HEK293 (cell line): ENCODE data around the gene NRSN2.

ENCODE experiments used
- CTCF ChIA-PET: fragments of 350-600 bp; formaldehyde crosslinking; extraction: SDS; loops from one replicate; lab custom pipeline; 2021; ENCODE audit warnings: antibody characterized with exemption; lab: Yijun Ruan, JAX
- POLR2A ChIA-PET: fragments of 300-600 bp; formaldehyde crosslinking; extraction: SDS; loops from one replicate; lab custom pipeline; 2020; ENCODE audit warnings: antibody characterized with exemption, inconsistent platforms; lab: Yijun Ruan, JAX
- H3K27ac ChIP-seq: fragments of 200-500 bp; sonication (Bioruptor generic); 2 replicates; pipeline ENCODE4 v1.5.1; 2014; ENCODE audit warnings: low read depth, low read length, control low read depth, inconsistent platforms; ENCODE audit errors: extremely low read depth
- H3K36me3 ChIP-seq, 2 experiments: fragments of 200-500 bp in 1 of 2; sonication (Bioruptor generic) in 1 of 2; 1 replicate in 1 of 2; 2 replicates in 1 of 2; pipeline ENCODE4 v1.5.1; 2014 to 2017; ENCODE audit warnings: inconsistent platforms in 2 of 2, low read length in 2 of 2; ENCODE audit not compliant: control insufficient read depth in 2 of 2, insufficient read depth in 1 of 2
- H3K4me1 ChIP-seq: fragments of 200-500 bp; sonication (Bioruptor generic); 2 replicates; pipeline ENCODE4 v1.5.1; 2014; ENCODE audit warnings: mild to moderate bottlenecking, low read length, inconsistent platforms; ENCODE audit not compliant: control insufficient read depth, insufficient read depth
- H3K4me3 ChIP-seq: 2 replicates; pipeline ENCODE4 v1.5.1; 2011; ENCODE audit warnings: low read depth, mild to moderate bottlenecking, control low read depth, low read length, moderate library complexity
- H3K9me3 ChIP-seq: fragments of 200-500 bp; sonication (Bioruptor generic); 2 replicates; pipeline ENCODE4 v1.5.1; 2014; ENCODE audit warnings: low read depth, low read length, inconsistent platforms; ENCODE audit not compliant: control insufficient read depth, insufficient read depth
- KLF10 ChIP-seq: fragments of 450-650 bp; IDR thresholded peaks from 2 replicates; pipeline ENCODE4 v1.5.1; 2018; ENCODE audit warnings: missing biosample characterization, mild to moderate bottlenecking, missing genetic modification characterization
- RBAK ChIP-seq: fragments of 450-650 bp; formaldehyde crosslinking; IDR thresholded peaks from 2 replicates; pipeline ENCODE4 v1.5.1; 2016; ENCODE audit warnings: missing biosample characterization, missing genetic modification characterization
- SP7 ChIP-seq: fragments of 450-650 bp; formaldehyde crosslinking; IDR thresholded peaks from 2 replicates; pipeline ENCODE4 v1.5.1; 2016; ENCODE audit warnings: missing biosample characterization, missing genetic modification characterization
- TRIM28 ChIP-seq: IDR thresholded peaks from 2 replicates; pipeline ENCODE4 v1.6.1; 2011; ENCODE audit warnings: low read length, control low read depth, borderline replicate concordance
- YY1 ChIP-seq: fragments of 450-650 bp; formaldehyde crosslinking; IDR thresholded peaks from 2 replicates; pipeline ENCODE4 v1.5.1; 2018; ENCODE audit warnings: missing biosample characterization, missing genetic modification characterization
- ZBTB1 ChIP-seq: fragments of 450-650 bp; formaldehyde crosslinking; IDR thresholded peaks from 2 replicates; pipeline ENCODE4 v1.5.1; 2016; ENCODE audit warnings: missing biosample characterization, missing genetic modification characterization
- ZBTB11 ChIP-seq: fragments of 450-650 bp; formaldehyde crosslinking; conservative IDR thresholded peaks from 2 replicates; pipeline ENCODE4 v1.5.1; 2016; ENCODE audit warnings: low read depth, missing biosample characterization, missing genetic modification characterization
- ZIC2 ChIP-seq: fragments of 450-650 bp; formaldehyde crosslinking; IDR thresholded peaks from 2 replicates; pipeline ENCODE4 v1.5.1; 2016; ENCODE audit warnings: missing biosample characterization, missing genetic modification characterization
- ZNF16 ChIP-seq: fragments of 450-650 bp; formaldehyde crosslinking; IDR thresholded peaks from 2 replicates; pipeline ENCODE4 v1.5.1; 2016; ENCODE audit warnings: low read depth, missing biosample characterization, missing genetic modification characterization
- ZNF19 ChIP-seq: fragments of 450-650 bp; formaldehyde crosslinking; IDR thresholded peaks from 2 replicates; pipeline ENCODE4; 2016; ENCODE audit warnings: missing biosample characterization, missing genetic modification characterization, low read depth
- ZNF239 ChIP-seq: fragments of 450-650 bp; formaldehyde crosslinking; IDR thresholded peaks from 2 replicates; pipeline ENCODE4 v1.5.1; 2016; ENCODE audit warnings: missing biosample characterization, missing genetic modification characterization
- ZNF266 ChIP-seq: fragments of 450-650 bp; formaldehyde crosslinking; IDR thresholded peaks from 2 replicates; pipeline ENCODE4 v1.5.1; 2016; ENCODE audit warnings: missing biosample characterization, missing genetic modification characterization, low read depth
- ZNF335 ChIP-seq: fragments of 450-650 bp; formaldehyde crosslinking; conservative IDR thresholded peaks from 2 replicates; pipeline ENCODE4 v1.5.1; 2016; ENCODE audit warnings: missing biosample characterization, missing genetic modification characterization
- ZNF354C ChIP-seq: fragments of 450-650 bp; formaldehyde crosslinking; IDR thresholded peaks from 2 replicates; pipeline ENCODE4 v1.5.1; 2016; ENCODE audit warnings: missing biosample characterization, missing genetic modification characterization, low read depth, borderline replicate concordance
- ZNF501 ChIP-seq: fragments of 450-650 bp; formaldehyde crosslinking; IDR thresholded peaks from 2 replicates; pipeline ENCODE4 v1.5.1; 2016; ENCODE audit warnings: missing biosample characterization, missing genetic modification characterization
- ZNF585B ChIP-seq: fragments of 450-650 bp; formaldehyde crosslinking; IDR thresholded peaks from 2 replicates; pipeline ENCODE4 v1.5.1; 2016; ENCODE audit warnings: missing biosample characterization, missing genetic modification characterization
- ZNF600 ChIP-seq: fragments of 450-650 bp; formaldehyde crosslinking; IDR thresholded peaks from 2 replicates; pipeline ENCODE4 v1.5.1; 2016; ENCODE audit warnings: missing biosample characterization, missing genetic modification characterization
- ZNF692 ChIP-seq: fragments of 450-650 bp; formaldehyde crosslinking; IDR thresholded peaks from 2 replicates; pipeline ENCODE4 v1.5.1; 2016; ENCODE audit warnings: missing biosample characterization, missing genetic modification characterization
- ZSCAN16 ChIP-seq: fragments of 450-650 bp; formaldehyde crosslinking; IDR thresholded peaks from 2 replicates; pipeline ENCODE4 v1.5.1; 2016; ENCODE audit warnings: missing biosample characterization, missing genetic modification characterization
- ZXDB ChIP-seq: fragments of 450-650 bp; formaldehyde crosslinking; IDR thresholded peaks from 2 replicates; pipeline ENCODE4 v1.5.1; 2016; ENCODE audit warnings: missing biosample characterization, missing genetic modification characterization
- TF ChIP-seq, protein P1 (sequence below): fragments of 450-650 bp; formaldehyde crosslinking; IDR thresholded peaks from 2 replicates; pipeline ENCODE4 v1.5.1; 2016; ENCODE audit warnings: missing biosample characterization, missing genetic modification characterization
- TF ChIP-seq, protein P2 (sequence below): fragments of 450-650 bp; formaldehyde crosslinking; IDR thresholded peaks from 2 replicates; pipeline ENCODE4 v1.5.1; 2016; ENCODE audit warnings: missing biosample characterization, missing genetic modification characterization

Gene NRSN2

GRCh38 chr20:297925-298775, 48.8 kb upstream of the NRSN2 start (continued):
- TF ChIP-seq ZIC2 (tag by site-specific recombination) (no peak), ZNF19 (no peak), ZNF266 (tag by site-specific recombination) (no peak), ZNF335 (peak; percentile 82), ZNF501 (tag by site-specific recombination) (no peak), ZNF585B (tag by site-specific recombination) (no peak), ZBTB11 (tag by site-specific recombination) (peak; percentile 46), ZNF692 (tag by site-specific recombination) (no peak)

DNA sequence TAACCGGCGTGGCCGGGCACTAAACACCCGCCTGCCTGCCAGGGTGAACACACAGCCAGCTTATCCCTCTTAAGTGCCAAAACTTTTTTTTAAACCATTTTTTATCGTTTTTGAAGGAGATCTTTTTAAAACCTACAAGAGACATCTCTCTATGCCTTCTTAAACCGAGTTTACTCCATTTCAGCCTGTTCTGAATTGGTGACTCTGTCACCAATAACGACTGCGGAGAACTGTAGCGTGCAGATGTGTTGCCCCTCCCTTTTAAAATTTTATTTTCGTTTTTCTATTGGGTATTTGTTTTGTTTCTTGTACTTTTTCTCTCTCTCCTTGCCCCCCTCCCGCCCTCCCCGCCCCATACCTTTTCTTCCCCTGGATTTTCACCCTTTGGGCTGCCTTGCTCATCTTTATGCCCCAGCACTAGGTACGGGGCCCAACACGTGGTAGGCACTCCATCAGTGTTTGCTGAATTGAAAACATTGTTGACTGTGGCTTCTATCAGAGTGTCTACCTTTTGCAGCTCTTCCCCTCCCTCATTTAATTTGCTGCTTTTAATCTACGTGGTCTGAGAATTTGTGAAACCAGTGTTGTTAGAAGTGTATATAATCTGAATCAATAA, 48.0 kb upstream of the NRSN2 start:
- TF ChIP-seq, protein P1, sequence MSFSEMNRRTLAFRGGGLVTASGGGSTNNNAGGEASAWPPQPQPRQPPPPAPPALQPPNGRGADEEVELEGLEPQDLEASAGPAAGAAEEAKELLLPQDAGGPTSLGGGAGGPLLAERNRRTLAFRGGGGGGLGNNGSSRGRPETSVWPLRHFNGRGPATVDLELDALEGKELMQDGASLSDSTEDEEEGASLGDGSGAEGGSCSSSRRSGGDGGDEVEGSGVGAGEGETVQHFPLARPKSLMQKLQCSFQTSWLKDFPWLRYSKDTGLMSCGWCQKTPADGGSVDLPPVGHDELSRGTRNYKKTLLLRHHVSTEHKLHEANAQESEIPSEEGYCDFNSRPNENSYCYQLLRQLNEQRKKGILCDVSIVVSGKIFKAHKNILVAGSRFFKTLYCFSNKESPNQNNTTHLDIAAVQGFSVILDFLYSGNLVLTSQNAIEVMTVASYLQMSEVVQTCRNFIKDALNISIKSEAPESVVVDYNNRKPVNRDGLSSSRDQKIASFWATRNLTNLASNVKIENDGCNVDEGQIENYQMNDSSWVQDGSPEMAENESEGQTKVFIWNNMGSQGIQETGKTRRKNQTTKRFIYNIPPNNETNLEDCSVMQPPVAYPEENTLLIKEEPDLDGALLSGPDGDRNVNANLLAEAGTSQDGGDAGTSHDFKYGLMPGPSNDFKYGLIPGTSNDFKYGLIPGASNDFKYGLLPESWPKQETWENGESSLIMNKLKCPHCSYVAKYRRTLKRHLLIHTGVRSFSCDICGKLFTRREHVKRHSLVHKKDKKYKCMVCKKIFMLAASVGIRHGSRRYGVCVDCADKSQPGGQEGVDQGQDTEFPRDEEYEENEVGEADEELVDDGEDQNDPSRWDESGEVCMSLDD (tag by site-specific recombination) = no peak
- Histone ChIP-seq H3K27ac (peak overlapping the region; percentile 98; the same call in 1 of the 2 replicates), H3K4me3 (peak overlapping the region; percentile 53), H3K36me3 (peaks cover 0 to 15% of the 10 kb centered on the region in 2 experiments; a peak in 1 of 3 replicates), H3K4me1 (peaks cover 27% of the 10 kb centered on the region), H3K9me3 (no peaks in the 10 kb centered on the region)
- ChIA-PET CTCF (interaction anchor here (0.5 to 4.1 kb wide), 6 partner anchors 22 to 420 kb away, joined by 3 to 21 read pairs (median 4); partner anchors contain the start of gene SOX12), POLR2A (interaction anchor here (0.6 to 6.2 kb wide), 6 partner anchors 10 to 244 kb away, joined by 3 to 74 read pairs (median 3); partner anchors contain the start of genes NRSN2 and SOX12)

- Histone ChIP-seq H3K4me1 (peaks cover 27% of the 10 kb centered on the region), H3K27ac (peak overlapping the region; percentile 32; the same call in 1 of the 2 replicates), H3K4me3 (no peak overlapping the region), H3K36me3 (peaks cover 0 to 15% of the 10 kb centered on the region in 2 experiments; a peak in 1 of 3 replicates), H3K9me3 (no peaks in the 10 kb centered on the region)
- POLR2A ChIA-PET = interaction anchor here (1.7 to 6.2 kb wide), 4 partner anchors 11 to 47 kb away, joined by 7 to 74 read pairs (median 8); partner anchors contain the start of gene SOX12
- CTCF ChIA-PET = interaction anchor here (1.4 to 4.1 kb wide), 2 partner anchors 29 to 45 kb away, joined by 3 to 21 read pairs; no protein-coding TSS in a partner anchor
- no peak for TF ChIP-seq ZXDB (tag by site-specific recombination)
- TF ChIP-seq, protein P2, sequence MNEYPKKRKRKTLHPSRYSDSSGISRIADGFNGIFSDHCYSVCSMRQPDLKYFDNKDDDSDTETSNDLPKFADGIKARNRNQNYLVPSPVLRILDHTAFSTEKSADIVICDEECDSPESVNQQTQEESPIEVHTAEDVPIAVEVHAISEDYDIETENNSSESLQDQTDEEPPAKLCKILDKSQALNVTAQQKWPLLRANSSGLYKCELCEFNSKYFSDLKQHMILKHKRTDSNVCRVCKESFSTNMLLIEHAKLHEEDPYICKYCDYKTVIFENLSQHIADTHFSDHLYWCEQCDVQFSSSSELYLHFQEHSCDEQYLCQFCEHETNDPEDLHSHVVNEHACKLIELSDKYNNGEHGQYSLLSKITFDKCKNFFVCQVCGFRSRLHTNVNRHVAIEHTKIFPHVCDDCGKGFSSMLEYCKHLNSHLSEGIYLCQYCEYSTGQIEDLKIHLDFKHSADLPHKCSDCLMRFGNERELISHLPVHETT (tag by site-specific recombination) = no peak
- no peak for TF ChIP-seq RBAK (tag by site-specific recombination)
- TF ChIP-seq ZNF354C (tag by site-specific recombination) = no peak
- TF ChIP-seq SP7 = 0 out of 2 replicates have a peak, but pooled peaks have one; percentile 30
- peak; percentile 61 for TF ChIP-seq ZNF600 (tag by site-specific recombination)
- peak; percentile 76; the same call in 1 of the 2 replicates for TF ChIP-seq TRIM28
- TF ChIP-seq KLF10 (tag by site-specific recombination) = no peak
- TF ChIP-seq ZNF239 (tag by site-specific recombination) = no peak
- no peak for TF ChIP-seq YY1
- no peak for TF ChIP-seq ZNF16
- no peak for TF ChIP-seq ZSCAN16 (tag by site-specific recombination)
- TF ChIP-seq ZBTB1 (tag by site-specific recombination) = no peak
These were observed 46.4 kb upstream of the NRSN2 start for GRCh38 chr20:300345-300990.
